ENCODE measurements around the gene PLEKHA7.
"Not testable (repeated sequence)": the region's sequence is repeated elsewhere in the genome, so short reads cannot be mapped to it uniquely, and the experiment has no call there.

PLEKHA7 gene

GRCh38 chr11:17010851-17011420, 3.3 kb downstream of the PLEKHA7 start:
- DNase-seq: no peak

GRCh38 chr11:17008099-17008498, 6.1 kb downstream of the PLEKHA7 start:
- no peak for DNase-seq

- DNase-seq: no peak
Observed at GRCh38 chr11:17005646-17006045, 8.6 kb downstream of the PLEKHA7 start.

- DNase-seq: no peak
Observed at GRCh38 chr11:17004486-17005148, 9.6 kb downstream of the PLEKHA7 start.

GRCh38 chr11:17003426-17003825, 10.8 kb downstream of the PLEKHA7 start:
- no peak for DNase-seq

- DNase-seq: no peak
Observed at GRCh38 chr11:17002543-17002942, 11.7 kb downstream of the PLEKHA7 start.

- DNase-seq: no peak
Observed at GRCh38 chr11:17001806-17002205, 12.4 kb downstream of the PLEKHA7 start.

GRCh38 chr11:17000987-17001386, 13.2 kb downstream of the PLEKHA7 start:
- DNase-seq: no peak

GRCh38 chr11:17000253-17000652, 14.0 kb downstream of the PLEKHA7 start:
- DNase-seq: not testable (repeated sequence)

- no peak for DNase-seq
Observed at GRCh38 chr11:16999116-16999515, 15.1 kb downstream of the PLEKHA7 start.

GRCh38 chr11:16997624-16998023, 16.6 kb downstream of the PLEKHA7 start:
- DNase-seq: no peak

GRCh38 chr11:16993495-16993894, 20.7 kb downstream of the PLEKHA7 start:
- DNase-seq: no peak

- no peak for DNase-seq
Observed at GRCh38 chr11:16992846-16993245, 21.4 kb downstream of the PLEKHA7 start.

GRCh38 chr11:16989554-16989953, 24.7 kb downstream of the PLEKHA7 start:
- DNase-seq: no peak

- no peak for DNase-seq
Observed at GRCh38 chr11:16987205-16987568, 27.0 kb downstream of the PLEKHA7 start.

GRCh38 chr11:16986434-16987204, 27.6 kb downstream of the PLEKHA7 start:
- DNase-seq: no peak

GRCh38 chr11:16985297-16985696, 28.9 kb downstream of the PLEKHA7 start:
- no peak for DNase-seq

GRCh38 chr11:16984229-16984628, 30.0 kb downstream of the PLEKHA7 start:
- DNase-seq: no peak

- no peak for DNase-seq
Observed at GRCh38 chr11:16982809-16983208, 31.4 kb downstream of the PLEKHA7 start.

- DNase-seq: no peak
Observed at GRCh38 chr11:16982256-16982671, 31.9 kb downstream of the PLEKHA7 start.

GRCh38 chr11:16981651-16982194, 32.5 kb downstream of the PLEKHA7 start:
- no peak for DNase-seq

- DNase-seq: no peak
Observed at GRCh38 chr11:16979703-16980622, 34.3 kb downstream of the PLEKHA7 start.

GRCh38 chr11:16977994-16978315, 36.3 kb downstream of the PLEKHA7 start:
- DNase-seq: no peak

All from fibroblast of skin of right biceps (primary cell).